ENCODE data around the gene PI4K2A. TPM values are rescaled to one million over a fixed set of nuclear protein-coding genes. Genes with fewer than 3 reads are reported as not detected.

The PI4K2A gene
- total and polyA plus RNA-seq, 2 of the 13 experiments (the other 11 are each of a cell fraction or from before 2014, with no cell fraction given) = 10.9 to 14.3 TPM

- TF ChIP-seq, protein P1, sequence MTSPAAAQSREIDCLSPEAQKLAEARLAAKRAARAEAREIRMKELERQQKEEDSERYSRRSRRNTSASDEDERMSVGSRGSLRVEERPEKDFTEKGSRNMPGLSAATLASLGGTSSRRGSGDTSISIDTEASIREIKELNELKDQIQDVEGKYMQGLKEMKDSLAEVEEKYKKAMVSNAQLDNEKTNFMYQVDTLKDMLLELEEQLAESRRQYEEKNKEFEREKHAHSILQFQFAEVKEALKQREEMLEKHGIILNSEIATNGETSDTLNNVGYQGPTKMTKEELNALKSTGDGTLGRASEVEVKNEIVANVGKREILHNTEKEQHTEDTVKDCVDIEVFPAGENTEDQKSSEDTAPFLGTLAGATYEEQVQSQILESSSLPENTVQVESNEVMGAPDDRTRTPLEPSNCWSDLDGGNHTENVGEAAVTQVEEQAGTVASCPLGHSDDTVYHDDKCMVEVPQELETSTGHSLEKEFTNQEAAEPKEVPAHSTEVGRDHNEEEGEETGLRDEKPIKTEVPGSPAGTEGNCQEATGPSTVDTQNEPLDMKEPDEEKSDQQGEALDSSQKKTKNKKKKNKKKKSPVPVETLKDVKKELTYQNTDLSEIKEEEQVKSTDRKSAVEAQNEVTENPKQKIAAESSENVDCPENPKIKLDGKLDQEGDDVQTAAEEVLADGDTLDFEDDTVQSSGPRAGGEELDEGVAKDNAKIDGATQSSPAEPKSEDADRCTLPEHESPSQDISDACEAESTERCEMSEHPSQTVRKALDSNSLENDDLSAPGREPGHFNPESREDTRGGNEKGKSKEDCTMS (CRISPR knock-in tag; conservative IDR thresholded peaks at IDR 0.05) = no peak
- TF ChIP-seq ZNF276 (CRISPR knock-in tag; IDR thresholded peaks at IDR 0.05; ENCODE audit: low read depth) = no peak
- peak; percentile 38; the same call in 1 of the 2 replicates for TF ChIP-seq PAXIP1 (CRISPR knock-in tag; conservative IDR thresholded peaks at IDR 0.05)
- no peak for TF ChIP-seq ZNF329 (CRISPR knock-in tag; IDR thresholded peaks at IDR 0.05; ENCODE audit: low read depth)
- no peak for TF ChIP-seq MTA1 (CRISPR knock-in tag; IDR thresholded peaks at IDR 0.05; ENCODE audit: borderline replicate concordance)
- 0 out of 2 replicates have a peak, but pooled peaks have one; percentile 31 for TF ChIP-seq GATAD2A (CRISPR knock-in tag; IDR thresholded peaks at IDR 0.05)
- no peak for TF ChIP-seq ZNF460 (CRISPR knock-in tag; IDR thresholded peaks at IDR 0.05; ENCODE audit: borderline replicate concordance)
- no peak for TF ChIP-seq ZFP90 (CRISPR knock-in tag; IDR thresholded peaks at IDR 0.05; ENCODE audit: borderline replicate concordance)
- no peak for TF ChIP-seq FOXO1 (CRISPR knock-in tag; IDR thresholded peaks at IDR 0.05)
- TF ChIP-seq SOX13 (IDR thresholded peaks at IDR 0.05) = no peak
- TF ChIP-seq SOX13 (CRISPR knock-in tag; conservative IDR thresholded peaks at IDR 0.05 in 1 of 2, IDR thresholded peaks at IDR 0.05 in 1 of 2) = no peak
- no peak for TF ChIP-seq EHMT2 (IDR thresholded peaks at IDR 0.05; ENCODE audit: borderline replicate concordance, low read depth, low read length)
- TF ChIP-seq RARA (CRISPR knock-in tag; IDR thresholded peaks at IDR 0.05) = peak; percentile 29; the same call in 1 of the 2 replicates
- TF ChIP-seq, protein P2, sequence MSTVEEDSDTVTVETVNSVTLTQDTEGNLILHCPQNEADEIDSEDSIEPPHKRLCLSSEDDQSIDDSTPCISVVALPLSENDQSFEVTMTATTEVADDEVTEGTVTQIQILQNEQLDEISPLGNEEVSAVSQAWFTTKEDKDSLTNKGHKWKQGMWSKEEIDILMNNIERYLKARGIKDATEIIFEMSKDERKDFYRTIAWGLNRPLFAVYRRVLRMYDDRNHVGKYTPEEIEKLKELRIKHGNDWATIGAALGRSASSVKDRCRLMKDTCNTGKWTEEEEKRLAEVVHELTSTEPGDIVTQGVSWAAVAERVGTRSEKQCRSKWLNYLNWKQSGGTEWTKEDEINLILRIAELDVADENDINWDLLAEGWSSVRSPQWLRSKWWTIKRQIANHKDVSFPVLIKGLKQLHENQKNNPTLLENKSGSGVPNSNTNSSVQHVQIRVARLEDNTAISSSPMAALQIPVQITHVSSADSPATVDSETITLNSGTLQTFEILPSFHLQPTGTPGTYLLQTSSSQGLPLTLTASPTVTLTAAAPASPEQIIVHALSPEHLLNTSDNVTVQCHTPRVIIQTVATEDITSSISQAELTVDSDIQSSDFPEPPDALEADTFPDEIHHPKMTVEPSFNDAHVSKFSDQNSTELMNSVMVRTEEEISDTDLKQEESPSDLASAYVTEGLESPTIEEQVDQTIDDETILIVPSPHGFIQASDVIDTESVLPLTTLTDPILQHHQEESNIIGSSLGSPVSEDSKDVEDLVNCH (CRISPR knock-in tag; IDR thresholded peaks at IDR 0.05) = no peak
- no peak for TF ChIP-seq ZNF232 (CRISPR knock-in tag; IDR thresholded peaks at IDR 0.05; ENCODE audit: borderline replicate concordance)
- peak; percentile 55 for TF ChIP-seq SAP130 (CRISPR knock-in tag; IDR thresholded peaks at IDR 0.05; ENCODE audit: low read depth)
- TF ChIP-seq, protein P3, sequence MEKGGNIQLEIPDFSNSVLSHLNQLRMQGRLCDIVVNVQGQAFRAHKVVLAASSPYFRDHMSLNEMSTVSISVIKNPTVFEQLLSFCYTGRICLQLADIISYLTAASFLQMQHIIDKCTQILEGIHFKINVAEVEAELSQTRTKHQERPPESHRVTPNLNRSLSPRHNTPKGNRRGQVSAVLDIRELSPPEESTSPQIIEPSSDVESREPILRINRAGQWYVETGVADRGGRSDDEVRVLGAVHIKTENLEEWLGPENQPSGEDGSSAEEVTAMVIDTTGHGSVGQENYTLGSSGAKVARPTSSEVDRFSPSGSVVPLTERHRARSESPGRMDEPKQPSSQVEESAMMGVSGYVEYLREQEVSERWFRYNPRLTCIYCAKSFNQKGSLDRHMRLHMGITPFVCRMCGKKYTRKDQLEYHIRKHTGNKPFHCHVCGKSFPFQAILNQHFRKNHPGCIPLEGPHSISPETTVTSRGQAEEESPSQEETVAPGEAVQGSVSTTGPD (CRISPR knock-in tag; IDR thresholded peaks at IDR 0.05) = no peak
- TF ChIP-seq JUN (CRISPR knock-in tag; IDR thresholded peaks at IDR 0.05) = no peak
- TF ChIP-seq JARID2 (CRISPR knock-in tag; IDR thresholded peaks at IDR 0.05; ENCODE audit: insufficient replicate concordance) = no peak
Observed at GRCh38 chr10:97682042-97682441, 41.6 kb downstream of the PI4K2A start (continued).
